OCI-LY1 (cell line): ENCODE data around the gene AP4S1.

Source experiments
- CTCF ChIP-seq: fragments of 200-600 bp; sonication (generic), shearing (Covaris generic); IDR thresholded peaks from 2 replicates; pipeline ENCODE4 v1.5.1; 2017; ENCODE audit warnings: mild to moderate bottlenecking, antibody characterized with exemption, low read length, moderate library complexity, mixed read lengths
- EZH2 ChIP-seq: fragments of 200-600 bp; sonication (generic), shearing (Covaris generic); IDR thresholded peaks from 2 replicates; pipeline ENCODE4 v1.8.0; 2017; ENCODE audit warnings: borderline replicate concordance, mixed run types, mild to moderate bottlenecking, antibody characterized with exemption, low read length, moderate library complexity, mixed read lengths

- no peak for TF ChIP-seq EZH2
- no peak for TF ChIP-seq CTCF
These were observed 34.7 kb upstream of the AP4S1 start for GRCh38 chr14:30990770-30991169.
